HG03064 (cell line): Measurements from ENCODE around the gene TMC5.
"Not testable (repeated sequence)": the region's sequence is repeated elsewhere in the genome, so short reads cannot be mapped to it uniquely, and the experiment has no call there.

Experiments
- ATAC-seq: cut with Tn5 transposase; IDR thresholded peaks from one replicate; pipeline ENCODE4 v1.9.1; 2021; ENCODE audit warnings: low read depth; ENCODE audit not compliant: unreplicated experiment

TMC5 gene

DNA sequence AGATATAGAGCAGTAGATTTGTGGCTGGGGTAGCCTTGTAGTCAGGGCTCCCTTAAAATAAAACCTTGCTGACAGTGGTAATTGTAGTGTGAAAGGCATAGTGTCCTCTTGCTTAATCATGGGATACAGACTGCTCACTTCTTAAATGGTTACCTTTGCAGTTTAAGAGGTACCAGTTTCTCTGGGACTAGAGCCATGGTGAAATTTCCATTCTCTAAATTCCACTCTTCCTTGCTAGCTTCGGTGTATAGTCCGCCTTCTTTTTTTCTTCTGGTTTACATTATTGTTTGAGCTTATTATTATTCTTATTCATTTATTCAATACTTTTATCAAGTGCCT is 107.7 kb downstream of the TMC5 start:
- no peak for ATAC-seq

DNA sequence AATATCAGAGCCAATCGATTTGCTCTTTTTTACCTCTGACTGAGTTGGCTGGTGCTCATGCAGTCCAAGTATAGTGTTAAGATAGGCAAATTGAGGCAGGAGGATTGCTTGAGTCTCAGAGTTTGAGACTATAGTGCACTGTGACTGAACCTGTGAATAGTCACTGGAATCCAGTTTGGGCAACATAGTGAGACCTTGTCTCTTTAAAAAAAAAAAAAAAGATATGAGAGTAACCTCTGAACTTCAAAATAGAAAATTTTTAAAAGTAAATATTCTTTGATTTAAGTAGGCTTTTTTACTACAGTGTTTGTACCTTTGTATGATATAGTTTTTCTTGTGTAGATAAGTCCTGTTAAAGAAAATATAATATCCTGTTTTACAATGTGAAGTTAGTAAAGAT is 109.5 kb downstream of the TMC5 start:
- no peak for ATAC-seq

- ATAC-seq: no peak
Measured at GRCh38 chr16:19528666-19529065, 111.0 kb downstream of the TMC5 start.

- ATAC-seq: no peak
Measured at GRCh38 chr16:19532601-19533000, 114.9 kb downstream of the TMC5 start.

- ATAC-seq: no peak
Measured at GRCh38 chr16:19540241-19540970, 122.7 kb downstream of the TMC5 start.

GRCh38 chr16:19542138-19542821 is 124.6 kb downstream of the TMC5 start:
- no peak for ATAC-seq

GRCh38 chr16:19543278-19543996 is 125.8 kb downstream of the TMC5 start:
- not testable (repeated sequence) for ATAC-seq

GRCh38 chr16:19548144-19548543 is 130.5 kb downstream of the TMC5 start:
- ATAC-seq: no peak
